NCI-H1105 treated with DMSO at 0.1 percent for 48 hours (cell line): ENCODE results near the gene ZNF445.
"Not testable (repeated sequence)": the region's sequence is repeated elsewhere in the genome, so short reads cannot be mapped to it uniquely, and the experiment has no call there.

Experiments used
- DNase-seq: peaks from one replicate; lab custom pipeline; 2025; lab: John Stamatoyannopoulos, UW

Gene ZNF445

DNA sequence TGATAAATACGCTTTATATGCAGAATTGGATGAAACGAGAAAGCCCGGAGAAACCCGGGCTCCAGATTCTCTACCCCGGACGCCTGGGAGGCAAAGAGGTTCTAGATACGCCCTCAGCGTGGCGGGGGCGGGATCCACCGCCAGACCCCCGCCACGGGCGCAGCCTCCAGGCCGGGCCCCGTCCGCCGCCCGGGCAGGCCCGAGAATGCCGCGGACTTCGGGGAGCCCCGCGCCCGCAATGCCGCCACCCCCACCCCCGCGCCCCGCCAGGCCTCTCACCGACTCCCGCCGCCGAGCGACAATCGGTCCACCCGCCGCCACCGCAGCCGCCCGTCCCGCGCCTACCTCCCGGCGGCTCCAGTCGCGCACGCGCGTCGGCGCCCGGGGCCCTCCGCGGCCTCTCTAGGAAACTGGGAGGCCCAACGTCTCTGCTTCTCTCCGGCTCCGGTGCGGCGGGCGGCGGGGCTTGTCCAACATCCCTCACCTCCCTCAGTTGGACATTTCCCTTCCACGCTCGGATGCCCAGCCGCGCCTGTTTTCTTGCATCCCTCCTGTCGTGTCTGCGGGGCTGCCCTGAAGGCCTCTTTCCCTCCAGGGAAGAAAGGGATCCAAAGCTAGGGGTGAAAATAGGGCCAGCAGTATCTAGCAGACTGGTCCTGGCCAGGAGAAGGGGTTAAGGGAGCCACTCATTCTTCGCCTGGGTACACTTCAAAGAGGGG, at the start of gene ZNF445:
Gene ZNF445, minus strand, starts transcription at position 359 of the 719 bp plus-strand sequence. CDS start 22,121 bp downstream, outside the sequence.
- DNase-seq: peak; percentile 48

DNA sequence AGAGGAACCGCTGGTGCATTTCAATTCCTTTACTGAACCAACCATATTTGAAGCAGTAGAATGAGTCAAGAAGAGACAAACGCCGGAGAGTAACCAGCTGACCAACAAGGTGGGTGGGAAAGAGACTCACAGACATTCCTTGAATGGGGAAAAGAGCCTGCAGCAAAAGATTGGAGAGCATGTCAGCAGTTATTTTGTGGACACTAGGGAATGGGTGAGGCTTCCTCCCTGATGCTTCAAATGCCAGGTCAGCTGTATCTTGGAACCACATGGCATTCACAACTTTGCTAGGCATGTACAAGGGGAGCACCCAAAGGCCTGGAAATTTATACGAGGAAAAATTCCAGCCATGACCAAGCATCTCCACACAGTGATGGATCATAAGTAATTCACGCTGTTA, 47.6 kb upstream of the ZNF445 start:
- no peak for DNase-seq

DNA sequence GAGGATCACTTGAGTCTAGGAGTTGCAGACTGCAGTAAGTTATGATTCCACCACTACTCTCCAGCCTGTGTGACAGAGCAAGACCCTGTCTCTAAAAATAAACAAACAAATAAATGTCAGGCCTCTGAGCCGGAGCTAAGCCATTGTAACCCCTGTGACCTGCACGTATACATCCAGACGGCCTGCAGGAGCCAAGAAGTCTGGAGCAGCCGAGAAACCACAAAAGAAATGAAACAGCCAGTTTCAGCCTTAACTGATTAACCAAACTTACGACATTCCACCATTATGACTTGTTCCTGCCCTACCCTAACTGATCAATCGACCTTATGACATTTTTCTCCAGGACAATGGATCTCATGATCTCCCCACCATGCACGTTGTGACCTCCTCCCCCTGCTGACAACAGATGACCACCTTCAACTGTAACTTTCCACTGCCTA, 45.0 kb upstream of the ZNF445 start:
- DNase-seq: no peak

DNA sequence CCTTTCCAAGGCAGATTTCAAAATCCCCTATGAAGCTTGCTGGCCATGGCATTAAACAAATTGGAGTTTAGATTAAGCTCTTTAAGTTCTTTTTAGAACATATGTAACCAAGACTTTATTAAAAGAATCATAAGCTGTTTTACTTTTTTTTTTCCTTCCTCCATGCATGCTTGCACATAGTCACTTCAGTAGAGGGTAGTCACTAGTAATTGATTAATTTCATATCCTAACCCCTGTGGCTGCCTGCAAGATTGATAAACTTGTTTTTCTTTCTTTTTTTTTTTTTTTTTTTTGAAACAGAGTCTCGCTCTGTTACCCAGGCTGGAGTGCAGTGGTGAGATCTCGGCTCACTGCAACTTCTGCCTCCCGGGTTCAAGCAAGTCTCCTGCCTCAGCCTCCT, 44.3 kb upstream of the ZNF445 start:
- no peak for DNase-seq

DNA sequence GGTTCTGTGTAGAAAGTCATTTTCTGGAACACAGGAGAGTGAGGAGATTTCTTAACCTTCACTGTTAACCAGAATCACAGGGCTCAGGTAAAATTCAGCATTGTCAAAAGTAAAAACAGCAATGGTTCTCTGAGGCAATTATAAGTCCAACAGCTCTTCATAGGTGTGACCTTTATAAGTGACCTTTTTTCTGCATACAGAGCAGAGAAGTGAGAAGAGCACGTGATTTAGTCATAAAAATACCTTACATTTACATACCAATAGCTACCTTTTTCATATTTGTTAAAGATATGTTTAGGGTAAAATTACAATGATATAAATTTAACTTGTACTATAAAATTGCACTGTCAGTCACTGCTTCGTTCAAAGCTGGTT, 41.3 kb upstream of the ZNF445 start:
- no peak for DNase-seq

DNA sequence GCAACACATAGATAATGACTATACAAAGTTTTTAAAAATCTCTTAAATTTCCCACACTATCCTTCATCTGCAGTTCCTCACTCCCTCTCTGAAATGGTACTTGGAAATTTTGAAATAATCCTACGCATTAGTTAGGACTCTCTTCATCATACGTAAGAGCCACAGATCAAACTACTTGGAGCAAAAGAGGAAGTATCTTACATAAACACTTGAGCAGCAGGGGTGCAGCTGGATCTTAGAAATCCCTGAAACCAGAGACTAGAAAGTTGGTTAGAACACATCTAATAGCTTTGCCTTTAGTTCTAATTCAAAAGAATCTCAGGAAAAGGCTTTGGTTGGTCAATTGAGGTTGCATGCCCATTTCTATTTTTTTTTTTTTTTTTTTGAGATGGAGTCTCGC, 38.8 kb upstream of the ZNF445 start:
- DNase-seq: no peak

DNA sequence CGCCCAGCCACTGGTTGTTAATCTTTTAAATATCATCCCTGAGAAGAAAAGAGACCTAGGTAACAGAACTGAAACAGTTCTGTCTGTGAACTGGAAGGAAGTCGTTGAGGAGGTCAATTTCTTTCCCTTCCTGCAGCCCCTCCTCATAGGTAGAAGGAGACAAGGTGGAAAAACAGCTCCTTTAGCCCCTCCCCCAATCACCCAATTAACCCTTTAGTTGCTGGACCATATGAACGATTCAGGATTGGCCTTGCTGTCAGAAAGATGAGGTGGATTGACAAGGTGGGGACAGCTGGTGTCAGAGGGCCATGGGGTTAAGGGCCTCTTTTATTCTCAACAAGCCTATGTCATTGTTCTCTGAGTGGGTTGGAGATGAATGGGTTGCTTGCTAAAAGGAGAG, 36.0 kb upstream of the ZNF445 start:
- no peak for DNase-seq

DNA sequence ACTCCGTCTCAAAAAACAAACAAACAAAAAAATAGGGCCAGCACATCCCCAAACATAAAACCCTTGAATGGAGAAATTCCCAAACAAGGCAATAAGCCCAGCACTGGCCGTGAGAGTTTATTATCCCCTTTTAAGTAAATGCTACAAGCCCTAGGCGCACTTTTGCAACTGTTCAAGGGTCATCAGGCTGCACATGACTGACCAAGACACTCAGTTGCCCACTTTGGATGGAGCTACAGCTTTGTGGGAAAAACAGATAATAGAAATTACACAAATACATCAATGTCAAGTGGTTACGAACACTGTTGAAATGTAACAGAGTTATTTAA, 33.7 kb upstream of the ZNF445 start:
- no peak for DNase-seq

DNA sequence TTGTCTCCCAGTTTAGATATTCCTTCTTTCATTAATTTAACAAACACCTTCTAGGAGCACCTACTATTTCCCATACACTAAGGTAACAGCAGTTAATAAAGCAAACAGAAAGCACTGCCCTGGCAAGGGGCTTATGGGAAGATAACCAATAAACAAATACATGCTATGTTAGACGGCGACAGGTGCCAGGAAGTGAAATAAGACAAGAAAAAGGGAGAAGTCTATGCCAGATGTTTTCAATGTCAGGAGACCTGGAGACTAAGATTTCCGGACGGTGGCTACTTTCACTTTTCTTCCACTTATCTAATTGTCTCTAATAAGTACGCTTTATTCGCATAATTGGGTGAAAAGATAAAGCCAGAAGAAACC, 32.5 kb upstream of the ZNF445 start:
- DNase-seq: peak; percentile 2

DNA sequence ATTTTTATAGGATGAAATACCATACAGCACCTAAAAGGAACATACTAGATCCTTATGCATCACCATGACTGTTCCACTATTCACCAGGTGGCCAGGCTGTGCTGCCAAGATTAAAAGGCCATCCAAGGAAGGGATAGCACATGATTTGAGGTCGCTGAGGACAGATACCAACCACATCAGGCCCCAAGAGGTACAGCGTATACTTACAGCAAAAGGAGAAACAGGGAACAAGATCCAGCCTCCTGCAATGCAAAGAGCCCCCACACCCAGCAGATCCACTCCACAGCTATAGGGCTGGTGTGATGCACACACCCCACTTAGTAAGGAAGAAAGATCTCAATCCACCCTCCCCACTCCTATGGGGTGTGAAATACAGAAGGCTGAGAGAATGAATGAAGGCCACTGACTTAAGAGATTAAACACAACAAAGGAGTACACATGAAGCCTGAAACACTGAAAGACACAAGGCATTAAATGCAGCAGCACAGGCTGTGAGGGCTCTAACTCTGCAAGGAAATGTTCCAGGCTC, 32.0 kb upstream of the ZNF445 start:
- DNase-seq: no peak

DNA sequence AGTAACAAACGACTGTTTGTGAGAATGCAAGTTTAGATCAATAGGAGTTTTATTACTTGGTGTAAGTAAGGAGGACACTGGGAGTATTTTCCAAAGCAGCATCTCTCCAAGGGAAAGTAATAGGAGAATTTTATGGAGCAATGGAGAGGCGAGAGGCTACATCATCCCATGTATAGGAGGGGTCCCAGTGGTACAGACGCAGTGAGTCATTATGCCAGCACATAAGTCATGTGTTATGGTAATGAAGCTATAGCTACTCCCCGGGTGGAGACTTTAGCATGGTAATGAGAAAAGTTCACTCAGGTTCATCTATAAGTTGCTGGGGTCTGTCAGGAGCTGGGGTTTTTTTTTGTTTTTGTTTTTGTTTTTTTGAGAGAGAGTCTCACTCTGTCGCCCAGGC, 29.5 kb upstream of the ZNF445 start:
- no peak for DNase-seq

DNA sequence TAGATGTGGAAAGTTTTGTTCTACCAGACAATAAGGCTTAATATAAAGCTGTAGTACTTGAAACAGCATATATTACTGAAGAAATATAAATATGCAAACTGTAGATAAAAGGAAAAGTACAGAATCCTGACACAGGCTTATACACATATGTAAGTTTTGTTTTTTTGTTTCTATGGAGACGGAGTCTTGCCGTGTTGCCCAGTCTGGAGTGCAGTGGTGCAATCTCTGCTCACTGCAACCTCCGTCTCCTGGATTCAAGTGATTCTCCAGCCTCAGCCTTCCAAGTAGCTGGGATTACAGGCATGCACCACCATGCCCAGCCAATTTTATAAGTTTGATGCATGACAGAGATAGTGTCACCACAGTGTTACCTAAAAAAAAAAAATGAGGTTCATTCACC, 29.1 kb upstream of the ZNF445 start:
- DNase-seq: no peak

DNA sequence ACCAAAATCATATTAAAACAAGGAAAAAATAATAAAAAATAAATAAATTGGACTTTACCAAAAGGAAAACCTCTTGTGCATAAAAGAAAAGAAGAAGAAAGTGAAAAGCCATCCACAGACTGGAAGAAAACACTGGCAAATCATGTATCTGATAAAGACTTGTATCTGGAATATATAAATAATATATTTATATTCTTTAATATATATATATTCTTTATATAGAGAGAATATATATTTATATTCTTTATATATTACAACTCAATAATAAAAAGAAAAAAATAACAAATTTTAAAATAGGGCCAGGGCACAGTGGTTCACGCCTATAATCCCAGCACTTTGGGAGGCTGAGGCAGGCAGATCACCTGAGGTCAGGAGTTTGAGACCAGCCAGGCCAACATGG, 27.1 kb upstream of the ZNF445 start:
- no peak for DNase-seq

DNA sequence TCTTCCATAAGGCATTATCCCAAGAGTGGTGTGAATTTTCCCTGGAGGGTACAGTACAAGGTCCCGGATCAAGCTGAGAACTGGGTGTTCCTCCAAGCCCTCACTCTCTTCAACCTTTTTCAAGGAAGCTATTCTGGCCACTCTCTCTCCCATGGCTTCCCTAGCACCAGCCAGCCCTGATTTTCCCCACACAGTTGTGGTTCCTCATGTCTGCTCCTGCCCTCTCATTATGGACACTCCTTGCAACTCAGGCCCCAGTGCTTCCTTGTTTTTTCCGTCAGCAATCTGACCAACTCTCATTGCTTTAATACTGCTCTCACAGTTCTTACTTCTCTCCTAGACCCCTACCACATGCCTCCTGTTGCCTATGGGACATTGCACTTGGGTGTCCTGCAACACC, 25.7 kb upstream of the ZNF445 start:
- DNase-seq: not testable (repeated sequence)

DNA sequence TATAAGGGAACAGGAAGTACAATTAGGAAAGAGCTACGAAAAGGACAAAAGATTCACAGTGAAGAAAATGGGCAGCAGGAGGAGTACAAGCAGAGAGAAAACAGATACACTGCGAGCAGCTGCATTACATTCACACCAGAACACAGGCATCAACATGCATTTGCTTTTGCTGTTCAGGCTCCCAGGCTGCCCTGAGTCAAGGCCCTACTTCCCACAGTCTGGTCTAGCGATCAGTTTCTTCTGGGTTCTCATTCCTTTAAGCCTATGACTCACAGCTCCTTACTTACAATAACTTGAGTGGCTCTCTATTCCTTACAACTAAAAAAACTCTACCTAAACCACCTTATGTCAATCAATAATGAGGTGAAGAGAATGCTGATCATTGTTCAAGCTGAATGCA, 24.5 kb upstream of the ZNF445 start:
- DNase-seq: no peak

DNA sequence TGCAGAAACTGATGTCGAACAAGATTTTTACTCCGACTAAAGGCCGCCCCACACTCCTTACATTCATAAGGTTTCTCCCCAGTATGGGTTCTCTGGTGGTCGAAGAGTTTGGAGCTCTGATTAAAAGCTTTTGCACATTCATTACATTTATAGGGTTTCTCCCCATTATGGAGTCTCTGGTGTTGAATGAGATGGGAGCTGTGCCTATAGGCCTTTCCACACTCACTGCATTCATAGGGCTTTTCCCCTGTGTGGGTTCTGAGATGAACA, 22.4 kb upstream of the ZNF445 start:
- DNase-seq: not testable (repeated sequence)

DNA sequence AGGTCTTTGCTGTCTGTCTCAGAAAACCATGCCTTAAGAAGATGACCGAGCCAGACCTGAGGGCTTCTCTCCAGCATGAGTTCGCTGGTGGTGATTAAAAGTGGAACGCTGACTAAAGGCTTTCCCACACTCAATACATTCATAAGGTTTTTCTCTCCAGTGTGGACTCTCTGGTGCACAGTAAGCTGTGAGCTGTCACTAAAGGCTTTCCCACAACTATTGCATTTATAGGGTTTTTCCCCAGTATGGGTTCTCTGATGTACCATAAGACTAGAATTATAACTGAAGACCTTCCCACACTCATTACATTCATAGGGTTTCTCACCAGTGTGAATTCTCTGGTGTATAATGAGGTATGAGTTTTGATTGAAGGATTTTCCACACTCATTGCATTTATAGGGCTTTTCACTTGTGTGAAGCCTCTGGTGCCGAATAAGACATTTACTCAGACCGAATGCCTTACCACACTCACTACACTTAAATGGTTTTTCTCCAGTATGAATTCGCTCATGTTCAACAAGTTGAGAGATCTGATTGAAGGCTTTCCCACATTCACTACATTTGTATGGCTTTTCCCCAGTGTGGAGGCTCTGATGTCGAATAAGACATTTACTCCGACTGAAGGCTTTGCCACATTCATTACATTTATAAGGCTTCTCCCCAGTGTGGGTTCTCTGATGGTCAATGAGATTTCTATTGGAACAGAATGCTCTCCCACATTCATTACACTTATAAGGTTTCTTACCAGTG, 21.9 kb upstream of the ZNF445 start:
- no peak for DNase-seq

DNA sequence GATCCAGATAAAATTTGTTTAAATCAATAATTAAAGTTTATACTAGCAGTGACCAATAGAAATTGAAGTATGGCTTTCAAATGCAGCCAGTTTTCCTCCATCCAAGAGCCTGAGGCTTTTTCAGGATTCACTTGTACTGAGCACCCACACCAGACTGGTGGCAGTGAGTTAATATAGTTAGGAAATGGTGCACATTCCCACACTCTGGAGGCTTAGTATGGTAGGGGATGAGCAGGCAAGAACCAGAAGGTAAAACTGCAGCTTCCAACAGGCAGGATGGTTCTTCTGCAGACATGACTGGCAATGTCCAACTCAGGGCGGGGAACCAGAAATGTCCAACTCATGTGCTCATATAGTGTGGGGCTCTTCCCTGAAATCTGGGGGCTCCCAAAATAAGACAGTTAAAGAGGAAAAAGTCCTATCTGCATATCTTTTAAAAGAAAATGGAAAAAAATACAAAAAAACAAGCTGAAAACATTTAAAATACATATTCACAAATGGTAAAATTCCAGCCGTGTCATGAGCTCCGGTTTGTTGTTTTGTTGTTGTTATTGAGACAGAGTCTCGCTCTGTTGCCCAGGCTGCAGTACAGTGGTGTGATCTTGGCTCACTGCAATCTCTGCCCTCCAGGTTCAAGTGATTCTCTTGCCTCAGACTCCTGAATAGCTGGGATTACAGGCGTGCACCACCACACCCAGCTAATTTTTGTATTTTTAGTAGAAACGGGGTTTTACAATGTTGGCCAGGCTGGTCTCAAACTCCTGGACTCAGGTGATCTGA, 18.4 kb upstream of the ZNF445 start:
- DNase-seq: no peak

DNA sequence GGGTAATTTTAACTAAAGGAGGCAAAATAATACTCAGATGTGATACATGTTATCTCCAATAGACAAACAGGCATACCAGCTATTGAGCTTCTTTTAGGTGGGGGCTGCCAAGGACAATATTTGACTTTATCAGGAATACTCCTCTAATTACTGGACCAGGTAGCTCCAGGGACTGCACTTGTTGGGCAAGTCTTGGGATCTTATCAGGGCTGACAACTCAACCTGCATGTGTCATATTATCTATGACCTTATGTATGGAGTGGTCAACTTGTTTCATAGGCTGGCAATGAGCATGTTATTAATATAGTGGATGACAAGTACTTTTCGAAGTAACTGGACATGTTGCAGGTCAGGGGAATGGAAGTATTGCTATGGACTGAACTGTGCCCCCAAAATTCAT, 15.0 kb upstream of the ZNF445 start:
- no peak for DNase-seq

DNA sequence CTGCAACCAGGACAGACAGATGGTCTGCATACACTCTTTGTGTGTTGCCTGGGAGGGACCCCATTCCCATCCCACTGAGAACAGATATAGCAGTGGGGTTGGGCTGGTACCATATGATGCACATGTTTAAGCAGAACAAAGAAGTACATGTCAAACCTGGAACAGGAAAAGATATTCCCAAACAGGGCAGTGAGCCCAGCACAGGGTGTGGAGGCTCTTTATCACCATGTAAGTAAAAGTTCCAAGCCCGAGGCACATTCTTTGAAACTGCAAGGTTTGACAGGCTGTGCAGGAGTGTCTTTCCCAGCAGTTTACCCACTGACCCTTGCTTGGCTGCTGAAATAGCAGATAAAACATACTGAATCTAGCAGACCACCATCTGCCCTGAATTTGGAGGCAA, 5.3 kb upstream of the ZNF445 start:
- no peak for DNase-seq

DNA sequence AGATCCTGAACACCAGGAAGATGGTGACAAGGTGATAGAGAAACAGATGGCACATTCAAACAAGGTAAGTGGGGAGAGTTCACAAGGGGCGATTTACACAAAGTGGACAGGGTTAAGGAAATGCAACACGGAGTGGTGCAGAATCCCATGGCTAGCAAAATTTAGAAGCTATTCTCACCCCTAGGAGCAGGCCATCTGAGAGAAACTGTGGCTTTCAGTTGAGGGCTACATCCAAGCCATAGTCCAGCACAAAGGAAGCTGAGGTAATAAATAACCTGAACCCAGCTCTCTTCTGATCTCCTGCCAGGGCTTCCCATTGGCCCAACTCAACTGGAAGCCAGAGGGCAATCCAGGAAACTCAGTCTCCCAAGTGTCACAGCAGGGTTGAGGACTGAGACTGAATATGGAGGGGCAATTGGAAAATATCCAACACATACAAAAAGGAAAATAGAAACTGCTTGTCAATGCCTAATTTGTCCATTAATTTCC, 1.2 kb upstream of the ZNF445 start:
- no peak for DNase-seq

DNA sequence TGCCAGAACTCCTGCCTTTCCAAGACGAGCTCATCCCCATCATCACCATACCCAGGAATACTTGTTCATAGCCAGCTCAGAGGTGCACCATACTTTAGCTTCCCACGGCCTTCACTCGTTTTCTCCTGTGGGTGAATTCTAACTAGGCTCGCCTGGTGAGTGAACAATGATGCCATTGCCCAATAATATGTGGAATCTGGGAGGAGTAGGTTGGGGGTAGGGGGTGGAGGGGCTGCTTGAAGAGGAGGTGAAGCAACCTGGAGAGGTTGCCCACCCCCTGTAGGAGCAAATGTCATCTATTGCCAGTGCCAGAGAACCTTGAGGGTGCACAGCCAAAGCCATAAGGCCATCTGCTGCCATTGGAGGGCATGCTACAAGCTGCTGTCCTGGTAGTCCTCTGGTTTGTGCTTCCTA, 592 bp upstream of the ZNF445 start:
- DNase-seq: no peak

DNA sequence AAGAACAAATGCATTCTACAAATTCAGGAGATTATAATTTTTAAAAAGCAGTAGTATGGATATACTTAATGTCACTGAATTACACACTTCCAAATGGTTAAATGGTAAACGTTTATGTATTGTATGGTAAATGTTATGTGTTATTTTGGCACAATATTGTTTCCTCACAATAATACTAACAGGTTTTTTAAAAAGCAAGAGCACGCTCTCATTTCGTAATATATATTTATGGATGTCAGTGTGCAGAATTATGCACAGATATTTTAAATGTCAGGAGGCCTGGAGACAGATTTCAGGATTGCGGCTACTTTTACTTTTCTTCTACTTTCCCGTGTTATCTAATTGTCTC, 533 bp downstream of the ZNF445 start:
- no peak for DNase-seq
